RPMI8226 (cell line): ENCODE data around the gene GLDN.

ENCODE experiments used
- DNase-seq: peaks from one replicate; pipeline ENCODE4 v3.0.0-alpha.2; 2015

The GLDN gene

DNA sequence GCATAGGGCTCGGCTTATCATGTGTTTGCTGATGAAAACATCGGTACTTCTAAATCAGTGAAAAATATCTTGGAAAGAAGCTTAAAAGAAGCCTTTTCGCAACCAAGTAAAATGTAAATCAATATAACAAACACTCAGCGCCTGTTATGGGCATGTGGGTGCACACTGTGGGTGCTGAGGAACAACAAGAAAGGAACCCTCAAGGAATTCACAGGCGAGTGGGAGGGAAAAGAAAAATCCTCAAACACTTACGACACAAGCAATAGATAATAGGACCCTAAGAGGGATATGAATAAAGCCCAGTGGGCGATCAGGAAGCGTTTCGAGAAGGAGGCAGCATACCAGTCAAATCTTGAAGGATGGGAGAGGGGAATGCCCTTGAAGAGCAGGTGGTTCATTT, 21.9 kb downstream of the GLDN start:
- no peak for DNase-seq

DNA sequence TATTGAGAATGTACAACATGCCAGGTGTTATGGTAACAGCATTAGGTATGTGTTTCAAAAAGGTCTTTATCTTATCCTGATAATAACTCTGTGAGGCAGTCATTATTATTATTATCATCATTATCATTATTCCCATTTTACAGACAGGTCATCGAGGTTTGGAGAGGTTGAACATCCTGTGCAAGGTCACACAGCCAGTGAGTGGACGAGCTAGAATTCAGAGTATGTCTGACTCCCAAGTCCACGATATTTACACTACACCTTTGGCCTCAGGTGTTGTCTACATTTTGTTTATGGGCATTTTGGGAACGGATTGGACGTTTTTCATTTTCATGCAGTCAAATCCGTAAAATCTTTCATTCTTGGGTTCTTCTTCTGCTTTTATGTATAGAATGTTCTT, 24.0 kb downstream of the GLDN start:
- DNase-seq, result no peak

DNA sequence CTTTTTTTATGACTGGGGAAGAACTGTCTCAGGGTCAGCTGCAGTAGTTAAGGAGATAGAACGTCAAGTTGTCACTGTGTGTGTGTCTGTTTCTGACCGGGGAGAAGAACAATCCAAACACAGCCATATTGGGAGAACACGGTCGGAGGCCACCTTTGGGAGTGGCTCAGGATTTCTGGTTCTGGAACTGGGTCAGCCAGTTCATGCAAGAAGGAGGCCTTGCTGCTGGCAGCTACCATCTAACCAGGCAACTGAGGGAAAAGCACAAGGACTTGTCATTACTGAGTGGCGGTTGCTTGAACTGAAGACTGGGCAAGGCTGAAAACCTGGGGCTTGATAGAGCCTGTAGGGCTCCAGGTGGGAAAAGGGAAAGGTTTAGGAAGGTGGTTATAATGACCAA, 24.6 kb downstream of the GLDN start:
- no peak for DNase-seq

DNA sequence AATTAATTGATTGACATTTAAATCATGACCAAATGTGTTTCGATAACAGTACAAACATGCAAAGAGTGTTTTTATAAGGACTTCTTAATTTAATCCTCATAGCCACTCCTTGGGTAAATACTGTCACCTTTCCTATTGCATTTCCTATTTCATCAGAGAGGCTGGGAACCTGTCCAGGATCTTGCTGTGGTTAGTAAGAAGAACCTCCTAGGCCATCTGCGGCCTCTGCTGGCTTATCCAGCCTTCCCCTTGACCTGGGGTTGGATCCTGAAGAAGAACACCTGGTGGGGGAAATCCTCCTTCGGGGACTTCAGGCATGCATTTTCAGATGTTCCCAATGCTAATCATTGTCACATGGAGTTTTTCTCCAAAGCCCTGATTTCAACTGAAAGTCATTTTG, 25.5 kb downstream of the GLDN start:
- no peak for DNase-seq

DNA sequence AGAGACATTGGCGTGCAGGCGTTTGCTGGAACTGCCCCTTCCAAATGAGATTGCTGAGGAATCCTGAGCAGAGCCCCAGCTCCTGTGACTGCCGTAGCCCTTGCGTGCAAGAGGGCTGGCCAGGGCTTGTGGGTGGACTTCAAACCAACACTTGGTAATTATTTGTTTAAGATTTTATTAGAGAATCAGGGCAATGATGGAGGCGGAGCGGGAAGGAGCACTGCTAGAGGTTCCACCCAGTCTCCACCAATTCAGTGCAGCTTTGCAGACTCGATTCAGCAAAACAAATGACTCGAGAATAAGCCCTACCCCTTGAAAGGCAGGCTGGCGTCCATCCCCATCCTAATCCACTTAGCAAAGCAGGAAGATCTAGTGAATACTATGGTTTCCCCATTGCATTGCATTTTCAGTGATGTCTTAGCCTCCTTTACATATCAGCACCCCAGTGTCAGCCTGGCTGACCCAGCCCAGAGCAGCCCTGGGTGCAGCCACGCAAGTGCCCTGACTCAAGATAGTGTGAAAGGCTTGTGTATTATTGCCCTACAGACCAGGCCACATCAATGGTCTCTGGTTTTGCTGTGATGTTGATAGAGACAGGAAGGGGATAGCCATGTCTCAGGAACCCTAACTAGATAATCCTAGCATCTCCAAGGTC, 26.0 kb downstream of the GLDN start:
- no peak for DNase-seq

DNA sequence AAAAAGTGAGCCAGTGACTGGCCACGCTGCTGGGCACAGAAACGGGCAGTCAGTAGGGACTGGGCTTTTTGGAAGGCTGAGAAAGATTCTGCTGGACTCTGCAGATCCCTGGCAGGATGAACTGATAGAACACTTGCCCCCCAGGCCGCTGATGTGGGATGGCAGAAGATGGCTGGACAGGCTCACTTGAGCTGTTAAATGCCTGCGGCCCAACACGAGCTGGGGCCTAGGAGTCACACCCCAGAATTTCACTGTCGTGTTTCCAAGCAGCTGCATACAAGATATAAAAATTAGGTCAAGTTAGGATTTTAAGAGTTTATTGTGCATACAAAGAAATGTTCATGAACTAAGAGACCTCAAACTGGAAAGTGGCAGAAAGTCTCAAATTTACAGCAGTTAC, 26.9 kb downstream of the GLDN start:
- DNase-seq, result no peak

DNA sequence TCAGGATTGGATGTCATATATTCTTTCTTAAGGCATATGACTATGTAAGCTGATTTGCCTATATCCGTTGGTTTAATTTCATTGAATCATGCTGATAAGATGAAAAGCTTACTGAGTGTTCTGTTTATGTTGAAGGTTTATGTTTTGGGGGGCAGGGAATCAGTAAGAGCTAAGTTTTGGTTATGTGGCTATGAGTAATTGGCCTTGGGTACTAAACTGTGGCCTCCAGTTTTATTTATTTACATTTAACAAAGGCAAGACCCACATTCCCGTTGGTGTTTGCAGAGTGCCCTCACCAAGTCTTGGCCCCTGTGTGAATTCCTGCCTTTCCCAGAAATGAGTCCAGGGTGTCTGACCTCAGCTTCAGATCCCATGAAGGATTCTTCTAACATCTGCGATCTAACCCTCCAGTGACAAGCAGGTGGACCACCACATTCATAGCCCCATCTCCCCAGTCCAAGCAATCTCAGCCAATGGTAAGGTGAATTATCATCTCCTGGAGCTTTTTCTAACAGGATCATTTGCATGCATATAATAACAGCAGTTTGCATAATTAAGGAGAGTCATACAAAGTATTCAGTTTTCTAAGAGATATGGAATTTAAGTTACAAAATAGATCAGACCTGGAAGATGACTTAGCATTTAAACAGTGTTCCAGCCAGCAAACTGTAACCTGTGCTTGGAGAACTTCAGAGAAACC, 27.4 kb downstream of the GLDN start:
- no peak for DNase-seq

DNA sequence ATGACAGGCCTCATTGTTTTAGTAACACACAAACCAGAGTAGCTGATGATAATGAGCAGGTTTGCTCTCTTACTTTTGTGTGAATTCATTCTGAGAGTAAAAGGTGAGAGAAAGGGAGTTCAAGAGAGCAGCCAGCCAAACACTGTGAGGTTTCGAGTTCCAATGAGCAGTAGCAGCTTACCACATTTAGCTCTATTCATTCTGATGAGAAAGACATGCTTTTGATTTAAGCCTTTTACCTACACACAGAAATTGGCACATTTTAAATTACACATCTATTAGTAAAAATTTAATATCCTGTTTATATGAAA, 28.0 kb downstream of the GLDN start:
- DNase-seq, result no peak

DNA sequence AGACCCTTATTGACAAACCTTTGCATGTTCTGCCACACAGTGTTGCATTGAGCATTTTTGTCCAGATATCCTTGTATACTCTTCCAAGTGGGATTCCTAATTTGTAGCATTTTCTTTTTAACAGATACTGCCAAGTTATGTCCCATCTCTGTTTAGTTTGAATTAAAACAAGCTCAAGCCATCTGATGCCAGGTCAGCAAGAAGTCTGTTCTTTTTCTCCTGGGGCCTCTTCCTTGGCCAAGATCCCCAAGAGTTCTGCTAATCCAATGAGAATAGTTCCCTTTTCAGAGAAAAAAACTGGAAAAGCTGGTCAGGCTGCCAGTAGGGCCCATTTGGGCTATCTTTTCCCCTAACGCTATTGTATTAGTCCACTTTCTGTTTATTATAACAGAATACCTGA, 29.8 kb downstream of the GLDN start:
- no peak for DNase-seq

DNA sequence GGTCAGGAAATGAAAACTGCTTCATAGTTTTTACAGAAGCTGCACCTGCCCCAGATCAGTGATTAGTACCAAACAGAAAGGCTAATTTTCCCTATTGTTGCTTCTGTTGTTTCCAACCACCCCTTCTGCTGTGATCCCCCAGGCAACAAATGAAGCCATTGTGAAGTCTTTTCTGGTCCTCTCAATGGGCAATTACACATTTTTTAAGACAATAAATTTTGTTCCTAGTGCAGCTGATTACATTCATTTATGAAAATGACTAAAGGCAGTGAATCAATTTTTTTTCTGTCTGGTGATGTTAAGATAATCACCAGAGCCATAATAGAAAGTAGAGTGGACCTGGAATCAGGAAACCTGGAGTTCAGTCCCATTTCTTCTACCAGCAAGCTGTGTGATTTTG, 32.7 kb downstream of the GLDN start:
- DNase-seq, result no peak

DNA sequence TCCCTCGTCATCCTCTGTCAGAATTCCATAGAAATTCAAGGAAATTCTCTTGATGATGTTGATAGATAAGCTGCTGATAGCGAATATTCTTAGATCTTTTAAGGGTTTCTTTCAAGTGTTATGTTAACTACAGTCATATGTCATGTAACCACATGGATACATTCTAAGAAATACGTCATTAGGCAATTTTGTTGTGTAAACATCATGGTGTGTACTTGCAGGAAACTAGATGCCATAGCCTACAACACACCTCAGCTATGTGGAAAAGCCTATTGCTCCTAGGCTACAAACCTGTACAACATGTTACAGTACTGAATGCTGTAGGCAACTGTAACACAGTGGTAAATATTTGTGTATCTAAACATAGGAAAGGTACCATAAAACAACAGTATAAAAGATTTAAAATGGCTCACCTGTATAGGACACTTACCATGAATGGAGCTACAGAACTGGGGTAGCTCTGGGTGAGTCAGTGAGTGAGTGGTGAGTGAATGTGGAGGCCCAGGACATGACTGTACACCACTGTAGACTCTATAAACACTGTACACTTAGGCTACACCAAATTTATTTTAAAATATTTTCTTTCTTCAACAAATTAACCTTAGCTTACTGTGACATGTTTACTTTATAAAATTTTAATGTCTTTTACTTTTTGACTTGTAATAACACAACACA, 34.6 kb downstream of the GLDN start:
- no peak for DNase-seq

DNA sequence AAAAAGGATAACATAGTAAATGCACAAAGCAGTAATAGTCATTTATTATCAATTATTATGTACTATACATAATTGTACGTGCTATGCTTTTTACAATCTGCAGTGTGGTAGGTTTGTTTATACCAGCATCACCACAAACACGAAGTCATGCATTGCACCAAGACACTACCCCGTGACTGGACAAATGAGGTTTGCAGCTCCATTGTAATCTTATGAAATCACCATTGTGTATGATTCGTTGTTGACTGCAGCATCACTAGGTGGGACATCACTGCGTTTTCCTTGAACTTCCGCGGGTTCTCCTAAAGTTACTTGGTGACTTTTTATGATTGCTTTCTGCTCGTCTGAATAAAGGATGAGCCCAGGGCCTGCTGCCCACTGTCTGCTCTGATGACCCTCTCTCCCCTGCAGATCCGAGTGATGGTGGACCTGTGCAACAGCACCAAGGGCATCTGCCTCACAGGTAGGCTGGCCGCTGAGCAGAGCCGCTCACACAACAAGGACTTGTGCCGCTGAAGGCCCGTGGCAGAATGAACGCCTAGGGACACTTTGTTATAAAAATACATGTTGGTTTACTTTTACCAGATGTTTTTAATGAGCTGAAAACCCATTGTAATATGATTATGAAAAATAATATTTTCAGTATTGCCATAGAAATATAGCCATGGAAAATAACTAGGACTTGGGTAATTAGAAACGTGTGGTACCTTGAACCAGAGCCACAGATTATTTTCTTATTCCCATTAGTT, 35.8 kb downstream of the GLDN start:
- no peak for DNase-seq

DNA sequence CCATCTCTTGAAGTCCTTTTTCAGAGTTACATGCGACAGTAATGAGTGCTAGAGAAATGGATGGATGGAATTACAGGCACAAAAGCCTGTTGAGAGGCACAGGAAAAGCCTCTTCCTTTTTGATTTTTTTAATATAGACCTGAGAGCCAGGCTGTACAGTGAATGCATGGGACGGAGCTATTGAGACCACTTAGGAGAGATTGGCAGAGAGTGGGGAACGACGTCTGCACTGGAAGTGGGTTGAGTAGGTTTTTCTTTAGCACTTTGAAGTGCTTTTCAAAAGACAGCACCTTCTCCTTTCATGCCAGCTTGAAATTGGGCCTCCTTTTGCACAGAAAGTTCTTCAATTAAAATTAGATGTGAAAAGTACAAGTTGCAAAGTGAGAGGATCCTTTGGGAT, 37.0 kb downstream of the GLDN start:
- DNase-seq, result no peak

DNA sequence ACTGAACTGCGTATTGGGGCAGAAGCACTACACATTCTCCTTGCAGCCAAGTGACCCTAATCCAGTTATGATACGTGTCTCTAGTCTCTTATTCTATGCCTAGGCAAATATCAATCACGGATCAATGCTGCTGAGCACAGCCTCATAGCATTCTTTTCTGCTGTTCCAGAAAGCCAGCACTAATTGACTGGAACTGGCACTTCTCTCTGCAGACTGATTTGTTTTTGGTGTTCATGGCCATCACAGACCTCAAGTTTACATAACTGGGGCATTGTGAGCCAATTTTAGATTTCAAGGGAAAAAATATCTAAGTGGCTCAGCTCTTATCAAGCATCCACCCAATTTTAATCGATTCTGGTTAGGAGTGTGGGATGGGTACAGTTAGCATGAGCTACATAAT, 37.9 kb downstream of the GLDN start:
- DNase-seq, result no peak

DNA sequence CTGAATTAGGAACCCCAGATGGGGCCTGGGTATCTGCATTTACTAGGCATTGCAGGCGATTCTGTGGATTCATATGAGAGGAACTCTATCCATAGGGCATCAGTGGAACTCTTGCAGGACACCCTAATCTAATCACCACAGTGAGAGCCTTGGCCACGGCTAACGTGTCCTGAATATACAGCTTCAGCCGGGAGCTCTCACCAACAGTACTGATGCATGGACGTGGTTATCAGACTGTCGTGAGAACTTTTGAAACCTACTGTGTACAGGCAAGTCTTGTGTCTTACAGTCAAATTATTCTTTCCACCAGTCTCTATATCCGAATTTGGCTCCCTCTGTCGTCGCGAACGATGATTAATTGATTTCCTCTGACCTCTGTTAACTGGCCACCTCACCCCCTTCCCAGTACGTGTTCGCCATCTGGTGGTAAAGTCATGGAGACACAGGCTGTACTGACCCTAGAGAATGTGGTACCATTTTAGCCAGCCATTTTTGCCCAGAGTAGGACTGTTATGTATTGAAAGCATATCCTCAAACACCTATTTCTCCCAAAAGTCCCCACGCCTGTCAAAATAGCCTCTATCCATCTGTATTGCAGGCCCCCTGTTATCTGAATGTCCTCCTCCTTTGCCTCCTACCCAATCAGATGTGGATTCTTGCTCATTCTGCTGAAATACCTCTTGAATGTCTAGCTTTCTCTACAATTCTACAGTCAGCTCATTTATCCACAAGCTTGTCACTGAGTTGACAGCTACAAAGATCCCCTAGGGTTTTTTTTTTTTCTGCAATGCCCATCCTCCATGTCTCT, 39.7 kb downstream of the GLDN start:
- DNase-seq, result peak; percentile 87

DNA sequence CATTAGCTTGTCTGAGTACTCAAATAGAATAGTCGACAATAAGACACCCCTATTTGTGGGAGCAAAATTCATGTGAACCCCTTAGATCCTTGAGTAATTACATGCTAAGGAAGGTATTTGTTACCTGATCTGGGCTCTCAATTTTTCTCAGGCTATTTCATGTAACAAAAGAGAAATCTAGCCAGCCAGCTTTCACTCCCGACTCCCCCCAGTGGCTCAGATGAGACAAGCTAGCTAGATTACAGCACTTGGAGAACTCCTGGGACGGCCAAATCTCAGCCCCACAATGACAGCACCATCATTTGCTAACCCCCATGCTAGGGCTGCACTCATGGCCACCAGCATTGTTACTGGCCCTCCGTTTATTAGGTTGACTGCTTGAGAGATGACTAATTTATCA, 41.3 kb downstream of the GLDN start:
- DNase-seq, result peak; percentile 65

DNA sequence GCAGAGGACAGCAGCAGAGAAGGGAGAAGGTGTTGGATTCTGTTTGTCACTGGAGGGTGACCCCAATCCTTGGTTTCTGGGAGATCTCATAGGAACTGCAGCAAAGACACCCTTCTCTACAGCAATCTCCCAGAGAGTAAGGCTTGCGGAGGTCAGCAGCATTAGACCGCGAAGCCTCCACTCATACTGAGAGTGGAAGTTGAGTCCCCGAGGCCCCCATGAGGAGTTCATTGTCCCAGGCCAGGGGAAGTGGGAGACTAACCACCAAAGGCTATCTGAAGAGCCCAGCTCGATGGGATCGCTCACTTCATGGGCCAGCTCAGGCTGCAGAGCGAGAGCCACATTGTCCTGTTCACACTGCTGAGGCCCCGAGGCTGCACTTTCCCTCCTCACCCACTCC, 44.6 kb downstream of the GLDN start:
- no peak for DNase-seq

DNA sequence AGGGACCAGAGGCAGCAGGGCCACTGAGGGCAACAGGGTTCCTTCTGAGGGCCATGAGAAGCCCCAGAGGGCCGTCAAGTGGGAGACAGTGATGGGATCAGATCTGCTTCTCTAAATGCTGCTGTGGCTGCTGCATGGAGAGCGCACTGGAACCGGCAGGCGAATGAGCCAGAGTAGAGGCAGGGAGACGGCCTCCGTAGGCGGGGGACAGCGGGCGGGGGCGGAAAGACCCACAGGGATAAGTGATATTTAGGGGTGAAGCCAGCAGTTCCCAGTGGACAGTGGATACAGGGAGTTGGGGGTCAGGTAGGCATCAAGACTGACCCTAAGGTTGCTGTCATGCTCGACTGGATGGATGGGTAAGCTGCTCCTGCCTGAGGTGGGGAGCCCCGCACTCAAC, 45.0 kb downstream of the GLDN start:
- DNase-seq, result no peak

DNA sequence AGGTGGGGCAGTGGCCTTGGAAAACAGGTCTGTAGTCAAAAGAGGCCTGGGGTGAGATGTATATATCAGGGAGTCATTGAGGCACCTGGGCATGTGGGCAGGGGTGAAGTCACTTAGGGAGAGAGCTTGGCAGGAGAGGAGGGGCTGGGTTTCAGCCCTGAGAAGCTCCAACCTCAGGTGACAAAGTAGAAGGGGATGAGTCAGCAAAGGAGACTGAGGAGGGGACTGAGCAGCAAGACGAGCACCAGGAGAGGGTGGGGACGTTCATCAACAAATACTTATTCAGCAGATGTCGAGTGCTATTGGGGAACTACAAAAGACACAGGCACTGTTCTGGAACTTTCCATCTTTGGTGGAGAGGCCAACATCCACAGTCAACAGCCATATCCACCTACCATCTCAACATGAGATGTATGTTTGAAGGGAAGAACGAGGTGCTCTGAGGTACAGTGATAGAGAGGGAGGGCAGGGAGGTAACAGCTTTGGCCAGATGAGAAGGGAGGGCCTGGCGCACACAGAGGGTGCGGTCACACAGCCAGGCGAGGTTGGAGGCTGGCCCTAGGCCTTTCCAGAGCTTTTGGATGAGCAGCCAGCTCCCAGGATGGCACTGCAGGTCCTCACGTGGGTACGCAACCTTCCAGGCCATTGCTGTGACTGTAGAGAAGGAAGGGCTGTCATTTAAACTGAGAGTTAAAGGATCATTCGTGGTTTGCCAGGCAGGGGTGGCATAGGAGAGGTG, 45.7 kb downstream of the GLDN start:
- DNase-seq, result no peak

DNA sequence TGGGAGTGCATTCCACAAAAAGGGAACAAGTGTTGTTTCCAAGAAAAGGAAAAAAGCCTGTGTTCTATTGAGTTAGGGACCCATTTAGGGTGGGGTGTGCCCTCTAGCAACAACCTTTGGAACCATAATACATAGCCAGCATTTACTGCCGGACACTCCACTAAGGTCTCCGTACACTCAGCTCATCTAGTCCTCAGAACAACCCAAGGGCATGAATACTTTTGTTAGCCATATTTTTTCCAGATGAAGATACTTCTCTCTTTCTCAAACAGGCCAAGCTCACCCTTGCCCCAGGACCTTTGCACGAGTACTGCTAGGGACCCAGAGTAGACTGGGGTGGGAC, 46.2 kb downstream of the GLDN start:
- no peak for DNase-seq

DNA sequence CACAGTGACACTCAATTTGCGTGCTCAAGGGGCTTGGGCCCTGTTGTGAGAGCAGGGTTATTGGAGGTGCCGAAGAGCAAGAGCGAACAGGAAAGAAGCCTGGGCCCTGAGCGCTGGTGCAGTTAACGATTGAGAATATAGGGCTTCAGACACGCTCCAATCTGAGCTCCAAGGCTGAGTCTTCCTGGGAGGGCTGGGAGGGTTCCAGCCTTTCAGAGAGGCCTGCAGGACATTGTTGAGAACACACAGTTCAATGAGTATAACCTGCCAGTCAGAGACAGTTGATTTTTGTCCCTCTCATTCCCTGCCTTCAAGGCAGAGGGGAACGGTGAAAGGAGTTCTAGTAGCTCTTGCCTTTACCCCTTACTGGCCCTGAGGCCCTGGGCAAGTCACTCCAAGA, 47.3 kb downstream of the GLDN start:
- DNase-seq, result no peak

DNA sequence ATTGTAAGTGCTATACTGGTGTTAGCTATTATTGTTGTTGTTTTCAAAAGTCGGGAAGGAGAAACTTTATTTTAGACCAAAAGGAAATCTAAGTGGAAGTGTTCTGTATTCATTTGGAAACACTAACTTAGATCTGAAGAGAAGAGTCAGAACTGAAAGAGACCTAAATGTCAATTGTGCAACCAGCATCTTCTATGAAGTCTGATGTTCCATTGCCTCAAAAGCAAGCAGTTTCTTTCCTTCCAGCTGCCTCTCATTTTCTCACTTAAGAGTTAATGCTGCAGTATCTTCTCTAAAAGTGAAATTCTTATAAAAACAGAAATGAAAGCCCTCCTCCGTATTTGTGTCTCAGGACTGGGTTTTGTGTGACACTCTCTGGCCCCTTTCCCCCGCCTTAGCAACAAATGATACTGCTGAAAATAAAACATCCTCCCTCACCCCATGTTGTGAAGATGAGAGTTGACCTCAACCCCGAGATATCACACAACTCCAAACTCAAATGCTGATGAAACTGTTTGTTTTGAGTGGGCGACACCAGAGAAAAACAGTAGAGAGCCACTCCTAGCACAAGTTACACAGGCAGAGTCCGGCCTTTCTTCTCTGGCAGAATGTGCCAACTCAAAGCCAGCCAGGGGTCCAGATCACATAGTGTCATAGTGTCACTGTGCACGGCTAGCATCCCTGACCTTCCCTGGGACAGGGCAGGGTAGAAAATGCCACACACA, 48.9 kb downstream of the GLDN start:
- DNase-seq, result no peak
